GM18517 (cell line): Measurements from ENCODE around the gene CDRT15L2.
"Not testable (repeated sequence)": the region's sequence is repeated elsewhere in the genome, so short reads cannot be mapped to it uniquely, and the experiment has no call there.

Experiments used
- ATAC-seq: cut with Tn5 transposase; IDR thresholded peaks from one replicate; pipeline ENCODE4 v1.9.1; 2021; ENCODE audit warnings: mild to moderate bottlenecking, moderate library complexity; ENCODE audit not compliant: unreplicated experiment

Gene CDRT15L2

GRCh38 chr17:20579424-20579823, at the start of gene CDRT15L2:
TSS of gene CDRT15L2 (plus strand) at chr17:20579724. CDS start at chr17:20579744, 20 bp downstream.
- ATAC-seq: not testable (repeated sequence)

- ATAC-seq: not testable (repeated sequence)
Observed at GRCh38 chr17:20530104-20530503, 49.4 kb upstream of the CDRT15L2 start.

- ATAC-seq: not testable (repeated sequence)
Observed at GRCh38 chr17:20532544-20533090, 46.9 kb upstream of the CDRT15L2 start.

GRCh38 chr17:20533206-20533605, 46.3 kb upstream of the CDRT15L2 start:
- not testable (repeated sequence) for ATAC-seq

GRCh38 chr17:20534711-20535550, 44.6 kb upstream of the CDRT15L2 start:
- not testable (repeated sequence) for ATAC-seq

- ATAC-seq: peak; percentile 77
Observed at GRCh38 chr17:20540414-20540813, 39.1 kb upstream of the CDRT15L2 start.

GRCh38 chr17:20540865-20541264, 38.7 kb upstream of the CDRT15L2 start:
- not testable (repeated sequence) for ATAC-seq

- not testable (repeated sequence) for ATAC-seq
Observed at GRCh38 chr17:20541853-20542546, 37.5 kb upstream of the CDRT15L2 start.

- ATAC-seq: not testable (repeated sequence)
Observed at GRCh38 chr17:20547923-20548322, 31.6 kb upstream of the CDRT15L2 start.

GRCh38 chr17:20552920-20553319, 26.6 kb upstream of the CDRT15L2 start:
- ATAC-seq: not testable (repeated sequence)

- ATAC-seq: not testable (repeated sequence)
Observed at GRCh38 chr17:20554728-20555127, 24.8 kb upstream of the CDRT15L2 start.

- not testable (repeated sequence) for ATAC-seq
Observed at GRCh38 chr17:20555135-20556010, 24.2 kb upstream of the CDRT15L2 start.

- not testable (repeated sequence) for ATAC-seq
Observed at GRCh38 chr17:20558096-20558495, 21.4 kb upstream of the CDRT15L2 start.

GRCh38 chr17:20559018-20559417, 20.5 kb upstream of the CDRT15L2 start:
- not testable (repeated sequence) for ATAC-seq

- no peak for ATAC-seq
Observed at GRCh38 chr17:20562587-20562986, 16.9 kb upstream of the CDRT15L2 start.

GRCh38 chr17:20565245-20565644, 14.3 kb upstream of the CDRT15L2 start:
- not testable (repeated sequence) for ATAC-seq

GRCh38 chr17:20565711-20566110, 13.8 kb upstream of the CDRT15L2 start:
- ATAC-seq: no peak

- ATAC-seq: not testable (repeated sequence)
Observed at GRCh38 chr17:20566736-20567135, 12.8 kb upstream of the CDRT15L2 start.

GRCh38 chr17:20567421-20567820, 12.1 kb upstream of the CDRT15L2 start:
- not testable (repeated sequence) for ATAC-seq

GRCh38 chr17:20568604-20569003, 10.9 kb upstream of the CDRT15L2 start:
- ATAC-seq: not testable (repeated sequence)
